Measurements from ENCODE around the gene UTRN. TPM values are rescaled to one million over a fixed set of nuclear protein-coding genes. Genes with fewer than 3 reads are reported as not detected.

The UTRN gene
- total RNA-seq = 172 and 202 TPM in 2 replicates

GRCh38 chr6:144284783-144285547 is at the start of gene UTRN:
UTRN (plus strand) TSS chr6:144285335; CDS start chr6:144291829, 6,494 bp downstream.

Other genes starting within 250 kb of the UTRN start
- 89.2 and 122 TPM in 2 replicates for gene SF3B5, start 189.8 kb upstream of the UTRN start, total RNA-seq
- gene STX11, start 134.8 kb upstream of the UTRN start, total RNA-seq = 3.6 and 4.8 TPM in 2 replicates

Measured in aortic smooth muscle cell (primary cell).